Mucosa of rectum (tissue), 2 donors: ENCODE data around the gene XRCC2.
A peak's percentile ranks its signal among the peaks of the same experiment; 100 is the strongest.
"Not testable (repeated sequence)": the region's sequence is repeated elsewhere in the genome, so short reads cannot be mapped to it uniquely, and the experiment has no call there.

Experiments used
- H3K27ac ChIP-seq, 2 donors: one replicate each; pipeline ENCODE4 v1.7.0; 2013; ENCODE audit warnings: inconsistent platforms in 2 of 2, low read depth in 2 of 2, low read length in 2 of 2
- H3K27me3 ChIP-seq, 2 donors: one replicate each; pipeline ENCODE4 v1.7.0; 2013; ENCODE audit warnings: low read length in 2 of 2; ENCODE audit not compliant: control insufficient read depth in 2 of 2, insufficient read depth in 2 of 2
- H3K36me3 ChIP-seq, 2 donors: one replicate each; pipeline ENCODE4 v1.7.0; 2013; ENCODE audit warnings: low read length in 2 of 2; ENCODE audit not compliant: control insufficient read depth in 2 of 2, insufficient read depth in 2 of 2
- H3K4me1 ChIP-seq, 2 donors: one replicate each; pipeline ENCODE4 v1.7.0; 2013; ENCODE audit warnings: low read length in 2 of 2, mild to moderate bottlenecking in 1 of 2; ENCODE audit not compliant: control insufficient read depth in 2 of 2, insufficient read depth in 2 of 2
- H3K4me3 ChIP-seq, 2 donors: one replicate each; pipeline ENCODE4 v1.7.0; 2013; ENCODE audit warnings: low read length in 2 of 2
- H3K9ac ChIP-seq, 2 donors: one replicate each; pipeline ENCODE4 v1.7.0; 2013; ENCODE audit warnings: low read length in 2 of 2, low read depth in 1 of 2, mild to moderate bottlenecking in 1 of 2
- H3K9me3 ChIP-seq, 2 donors: one replicate each; pipeline ENCODE4 v1.7.0; 2013; ENCODE audit warnings: low read length in 2 of 2; ENCODE audit not compliant: control insufficient read depth in 2 of 2
- donor health status: healthy.
- donor health status: Normal muscosa, but diverticular disease.

XRCC2 gene

GRCh38 chr7:152675759-152676636 is at the start of gene XRCC2:
TSS of gene XRCC2 (minus strand) at chr7:152676141. CDS start at chr7:152676079, 62 bp downstream.
- H3K27me3 ChIP-seq = no peaks in the 10 kb centered on the region
- H3K4me3 ChIP-seq = peak within 1 kb of the TSS; percentile 76 to 85
- H3K27ac ChIP-seq = peak within 1 kb of the TSS; percentile 54 to 62
- H3K36me3 ChIP-seq = no peaks in the 10 kb centered on the region
- peaks cover 10 to 12% of the 10 kb centered on the region in 2 donors for H3K4me1 ChIP-seq
- no peaks in the 10 kb centered on the region for H3K9me3 ChIP-seq
- H3K9ac ChIP-seq = peak within 1 kb of the TSS; percentile 69 to 77

GRCh38 chr7:152723364-152723763 is 47.4 kb upstream of the XRCC2 start:
- H3K9ac ChIP-seq = no peak overlapping the region
- H3K27me3 ChIP-seq = no peaks in the 10 kb centered on the region
- H3K9me3 ChIP-seq = no peaks in the 10 kb centered on the region
- H3K4me3 ChIP-seq = no peak overlapping the region
- no peak overlapping the region for H3K27ac ChIP-seq
- H3K4me1 ChIP-seq = no peaks in the 10 kb centered on the region
- H3K36me3 ChIP-seq = no peaks in the 10 kb centered on the region

GRCh38 chr7:152712412-152713042 is 36.6 kb upstream of the XRCC2 start:
- not testable (repeated sequence) for H3K4me1 ChIP-seq, H3K36me3 ChIP-seq, H3K27ac ChIP-seq, H3K9ac ChIP-seq, H3K4me3 ChIP-seq, H3K9me3 ChIP-seq, H3K27me3 ChIP-seq

- no peak overlapping the region for H3K9ac ChIP-seq
- no peak overlapping the region for H3K4me3 ChIP-seq
- no peaks in the 10 kb centered on the region for H3K27me3 ChIP-seq
- H3K27ac ChIP-seq = no peak overlapping the region
- no peaks in the 10 kb centered on the region for H3K36me3 ChIP-seq
- H3K9me3 ChIP-seq = no peaks in the 10 kb centered on the region
- H3K4me1 ChIP-seq = no peaks in the 10 kb centered on the region
Observed at GRCh38 chr7:152711444-152711944, 35.6 kb upstream of the XRCC2 start.

- H3K9me3 ChIP-seq = peaks cover 0 to 3% of the 10 kb centered on the region in 2 donors
- no peak overlapping the region for H3K9ac ChIP-seq
- no peaks in the 10 kb centered on the region for H3K27me3 ChIP-seq
Observed at GRCh38 chr7:152710153-152710442, 34.2 kb upstream of the XRCC2 start.

GRCh38 chr7:152709287-152710152 is 33.6 kb upstream of the XRCC2 start:
- Histone ChIP-seq H3K4me3 (no peak overlapping the region), H3K27ac (no peak overlapping the region), H3K4me1 (no peaks in the 10 kb centered on the region), H3K36me3 (no peaks in the 10 kb centered on the region), H3K27me3 (no peaks in the 10 kb centered on the region), H3K9me3 (peaks cover 0 to 7% of the 10 kb centered on the region in 2 donors), H3K9ac (no peak overlapping the region)

More at GRCh38 chr7:152710153-152710442, 34.2 kb upstream of the XRCC2 start:
- Histone ChIP-seq H3K4me1 (no peaks in the 10 kb centered on the region), H3K27ac (no peak overlapping the region), H3K4me3 (no peak overlapping the region), H3K36me3 (no peaks in the 10 kb centered on the region)

GRCh38 chr7:152704796-152705384 is 28.9 kb upstream of the XRCC2 start:
- Histone ChIP-seq H3K4me3 (no peak overlapping the region), H3K36me3 (no peaks in the 10 kb centered on the region), H3K9me3 (peaks cover 0 to 11% of the 10 kb centered on the region in 2 donors), H3K4me1 (no peaks in the 10 kb centered on the region), H3K27me3 (no peaks in the 10 kb centered on the region), H3K27ac (no peak overlapping the region), H3K9ac (no peak overlapping the region)

GRCh38 chr7:152699079-152699478 is 23.1 kb upstream of the XRCC2 start:
- H3K4me3 ChIP-seq = no peak overlapping the region
- no peaks in the 10 kb centered on the region for H3K4me1 ChIP-seq
- no peaks in the 10 kb centered on the region for H3K36me3 ChIP-seq
- H3K9me3 ChIP-seq = no peaks in the 10 kb centered on the region
- no peaks in the 10 kb centered on the region for H3K27me3 ChIP-seq
- H3K9ac ChIP-seq = no peak overlapping the region
- no peak overlapping the region for H3K27ac ChIP-seq

- H3K36me3 ChIP-seq, H3K9ac ChIP-seq, H3K4me1 ChIP-seq, H3K27ac ChIP-seq, H3K27me3 ChIP-seq, H3K9me3 ChIP-seq, H3K4me3 ChIP-seq: not testable (repeated sequence)
Observed at GRCh38 chr7:152697268-152697974, 21.5 kb upstream of the XRCC2 start.
